HG03280 (cell line): ENCODE data around the gene RPTOR.
A peak's percentile ranks its signal among the peaks of the same experiment; 100 is the strongest.

Experiments
- ATAC-seq: cut with Tn5 transposase; IDR thresholded peaks from one replicate; pipeline ENCODE4 v1.9.1; 2021; ENCODE audit warnings: mild to moderate bottlenecking, moderate library complexity; ENCODE audit not compliant: unreplicated experiment

RPTOR gene

GRCh38 chr17:80712089-80712488 lies 167.5 kb downstream of the RPTOR start:
- ATAC-seq, result no peak

DNA sequence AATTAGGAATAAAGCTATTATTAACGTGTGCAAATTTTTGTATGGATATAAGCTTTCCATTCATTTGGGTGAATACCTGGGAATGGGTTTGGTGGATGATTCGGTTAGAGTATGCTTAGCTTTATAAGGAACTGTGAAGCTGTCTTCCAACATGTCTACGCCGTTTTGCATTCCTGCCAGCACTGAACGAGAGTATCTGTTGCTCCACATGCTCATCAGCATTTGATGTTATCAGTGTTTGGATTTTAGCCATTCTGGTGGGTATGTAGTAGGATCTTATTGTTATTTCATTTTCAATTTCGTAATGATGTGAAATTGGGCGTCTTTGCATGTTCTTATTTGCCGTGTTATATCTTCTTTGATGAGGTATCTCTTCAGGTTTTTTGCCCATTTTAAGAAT lies 168.0 kb downstream of the RPTOR start:
- ATAC-seq, result no peak

DNA sequence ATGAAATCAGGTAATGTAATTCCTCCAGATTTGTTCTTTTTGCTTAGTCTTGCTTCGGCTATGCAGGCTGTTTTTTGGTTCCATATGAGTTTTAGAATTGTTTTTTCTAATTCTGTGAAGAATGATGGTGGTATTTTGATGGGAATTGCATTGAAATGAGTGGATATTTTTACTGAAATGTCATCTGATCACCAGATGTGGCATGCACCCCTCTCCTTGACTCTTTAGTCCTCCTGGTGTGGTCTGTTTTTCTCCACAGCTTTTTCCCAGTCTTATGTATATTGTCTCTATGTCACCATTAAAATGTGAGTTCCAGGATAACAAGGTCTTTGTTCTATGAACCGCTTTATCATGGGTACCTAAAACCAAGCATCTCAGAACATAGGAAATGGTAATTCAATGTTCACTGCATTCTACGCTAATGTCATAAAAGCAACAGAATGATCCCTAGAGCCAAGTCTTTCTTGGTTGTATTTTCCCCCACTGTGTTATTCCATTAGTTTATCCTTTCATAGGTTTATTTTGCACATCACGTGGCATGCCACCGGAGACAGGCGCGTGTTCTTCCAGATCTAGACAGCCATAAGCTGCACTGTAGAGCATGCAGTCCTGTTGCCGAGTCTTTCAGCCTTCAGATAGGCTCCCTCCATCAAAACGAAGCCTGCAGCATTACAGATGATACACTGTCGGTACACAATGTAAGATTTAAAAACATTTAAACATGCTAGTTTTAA lies 172.5 kb downstream of the RPTOR start:
- no peak for ATAC-seq

- ATAC-seq, result no peak
Observed at GRCh38 chr17:80717720-80718083, 173.1 kb downstream of the RPTOR start.

GRCh38 chr17:80718428-80718827 lies 173.8 kb downstream of the RPTOR start:
- no peak for ATAC-seq

GRCh38 chr17:80719449-80719848 lies 174.8 kb downstream of the RPTOR start:
- no peak for ATAC-seq

GRCh38 chr17:80720610-80721577 lies 176.3 kb downstream of the RPTOR start:
- ATAC-seq, result no peak

DNA sequence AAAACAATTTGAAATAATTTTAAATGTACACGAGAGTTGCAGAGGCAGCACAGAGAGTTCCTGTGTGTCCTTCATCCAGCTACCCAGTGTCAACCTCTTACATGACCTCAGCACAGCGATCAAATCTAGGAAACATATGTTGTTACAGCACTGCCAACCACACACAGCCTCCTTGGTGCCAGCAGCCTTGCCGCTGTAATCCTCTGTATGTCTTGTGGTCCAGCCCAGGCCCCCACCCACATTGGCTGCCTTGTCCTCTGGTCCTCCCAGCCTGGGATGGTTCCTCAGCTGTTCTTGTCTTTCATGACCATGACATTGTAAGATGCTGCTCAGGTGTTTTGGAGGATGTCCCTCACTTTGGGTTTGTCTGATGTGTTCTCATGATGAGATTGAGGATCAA lies 178.0 kb downstream of the RPTOR start:
- no peak for ATAC-seq

DNA sequence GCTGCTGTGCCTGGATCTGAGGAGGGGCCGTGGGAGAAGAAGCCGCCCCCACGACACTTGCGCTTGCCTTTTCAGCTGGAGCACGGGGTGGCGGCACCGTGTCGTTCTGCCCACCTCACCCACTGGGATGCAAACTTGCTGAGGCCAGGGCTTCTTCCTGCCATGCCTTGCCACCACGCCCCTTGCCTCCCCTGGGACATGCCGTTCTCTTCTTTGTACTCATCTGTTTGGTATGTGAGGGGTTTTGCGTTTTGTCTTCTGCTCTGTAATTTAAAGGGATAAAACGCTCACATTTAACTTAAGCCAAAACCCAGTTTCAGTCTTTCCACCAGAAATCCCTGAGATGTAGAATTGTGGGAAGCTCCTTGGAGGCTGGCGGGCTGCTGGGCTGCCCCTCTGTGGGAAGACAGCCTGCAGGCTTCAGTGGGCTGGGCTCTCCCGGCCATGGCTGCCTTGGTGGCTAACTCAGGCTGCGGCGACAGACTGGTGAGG lies 180.2 kb downstream of the RPTOR start:
- no peak for ATAC-seq

DNA sequence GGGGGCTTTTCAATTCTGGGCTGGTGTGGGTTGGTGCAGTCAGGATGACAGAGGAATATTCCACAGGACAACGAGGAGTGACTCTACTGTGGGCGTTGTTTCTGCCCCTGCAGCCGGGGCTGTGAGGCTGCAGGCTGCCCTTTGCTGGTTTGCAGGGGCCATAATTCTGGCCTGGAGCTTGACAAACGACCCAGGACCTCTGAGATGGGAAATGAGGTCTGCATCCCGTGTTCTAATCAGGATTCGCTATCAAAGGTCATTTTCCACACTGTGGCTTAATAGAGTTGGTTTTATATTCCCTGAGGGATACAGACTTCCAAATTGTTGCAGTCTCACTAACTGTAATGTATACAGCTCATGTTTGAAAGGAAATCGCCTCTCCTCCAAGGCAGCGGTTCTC lies 180.9 kb downstream of the RPTOR start:
- no peak for ATAC-seq

GRCh38 chr17:80726558-80727408 lies 182.1 kb downstream of the RPTOR start:
- ATAC-seq, result no peak

- ATAC-seq, result no peak
Observed at GRCh38 chr17:80727409-80727755, 182.7 kb downstream of the RPTOR start.

DNA sequence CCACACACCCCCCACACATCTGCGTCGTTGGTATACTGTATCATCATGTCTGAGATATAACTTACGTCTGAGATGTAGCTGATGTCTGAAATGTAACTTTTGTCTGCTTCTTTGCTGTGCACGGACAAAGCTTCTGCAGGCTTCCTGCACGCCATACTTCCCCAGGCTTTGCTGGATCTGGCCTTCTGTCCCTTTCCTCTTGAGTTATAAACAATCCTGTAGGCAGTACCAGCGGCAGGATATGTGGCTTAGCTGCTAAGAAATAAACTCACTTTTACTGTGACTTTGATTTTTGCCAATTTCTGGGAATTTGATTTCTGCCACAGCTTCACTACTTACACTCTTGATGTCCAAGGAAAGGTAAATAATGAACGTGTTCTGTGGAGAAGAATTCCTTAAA lies 184.4 kb downstream of the RPTOR start:
- ATAC-seq, result no peak

DNA sequence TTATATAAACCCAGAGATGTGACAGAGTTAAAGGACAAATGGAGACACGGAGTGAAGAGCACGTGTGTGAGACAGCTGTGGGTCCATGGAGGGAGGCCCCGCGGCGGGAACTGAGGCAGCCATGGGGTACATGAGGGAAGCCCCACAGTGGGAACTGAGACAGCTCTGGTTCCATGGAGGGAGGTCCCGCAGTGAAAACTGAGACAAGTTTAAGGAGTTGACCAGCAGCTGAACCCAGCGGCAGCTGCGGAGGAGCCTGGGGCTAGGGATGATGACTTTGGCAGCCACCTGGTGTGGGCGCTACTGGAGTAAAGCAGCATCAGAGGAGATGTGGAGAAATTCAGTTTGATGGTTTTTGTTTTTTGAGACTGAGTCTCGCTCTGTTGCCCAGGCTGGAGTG lies 185.1 kb downstream of the RPTOR start:
- no peak for ATAC-seq

- no peak for ATAC-seq
Observed at GRCh38 chr17:80730739-80731138, 186.1 kb downstream of the RPTOR start.

GRCh38 chr17:80731323-80731722 lies 186.7 kb downstream of the RPTOR start:
- ATAC-seq, result no peak

GRCh38 chr17:80732268-80732667 lies 187.6 kb downstream of the RPTOR start:
- no peak for ATAC-seq

- ATAC-seq, result peak; percentile 84
Observed at GRCh38 chr17:80737106-80738019, 192.7 kb downstream of the RPTOR start.

- ATAC-seq, result no peak
Observed at GRCh38 chr17:80738020-80738808, 193.6 kb downstream of the RPTOR start.
